ENCODE results near the gene CDKN2D. TPM values are rescaled to one million over a fixed set of nuclear protein-coding genes. Genes with fewer than 3 reads are reported as not detected.

CDKN2D gene
- total RNA-seq, 1 donor from 2014 or later: 13.1 TPM

Small RNA genes within 50 kb of the gene (microRNA-seq; reads per million reads assigned to microRNA genes)
- not detected for gene MIR1238 (ENCODE audit: borderline number of aligned reads)

Other genes starting within 250 kb of the CDKN2D start
- gene RAVER1, start 235.4 kb downstream of the CDKN2D start, total RNA-seq: 29.6 TPM
- 33.0 TPM for gene ICAM3, start 229.4 kb downstream of the CDKN2D start, total RNA-seq
- gene TYK2, start 188.4 kb downstream of the CDKN2D start, total RNA-seq: 164 TPM
- 154 TPM for gene CDC37, start 165.4 kb downstream of the CDKN2D start, total RNA-seq
- 35.9 TPM for gene PDE4A, start 148.4 kb downstream of the CDKN2D start, total RNA-seq
- gene KEAP1, start 65.6 kb downstream of the CDKN2D start, total RNA-seq: 67.5 TPM
- 2.4 TPM for gene S1PR5, start 51.5 kb downstream of the CDKN2D start, total RNA-seq
- gene ATG4D, start 25.1 kb downstream of the CDKN2D start, total RNA-seq: 22.9 TPM
- gene KRI1, start 3.0 kb downstream of the CDKN2D start, total RNA-seq: 25.2 TPM
- 36.9 TPM for gene AP1M2, start 18.3 kb upstream of the CDKN2D start, total RNA-seq
- gene SLC44A2, start 56.6 kb upstream of the CDKN2D start, total RNA-seq: 256 TPM
- 175 TPM for gene ILF3, start 85.4 kb upstream of the CDKN2D start, total RNA-seq
- gene QTRT1, start 132.5 kb upstream of the CDKN2D start, total RNA-seq: 29.7 TPM
- gene DNM2, start 149.1 kb upstream of the CDKN2D start, total RNA-seq: 282 TPM